MM.1S (cell line): ENCODE data around the gene TMEM123.

Experiments
- DNase-seq: peaks from one replicate; pipeline ENCODE4 v3.0.0-alpha.2; 2015
- H2AFZ ChIP-seq: fragments of 300-600 bp; sonication (generic); 2 replicates; pipeline ENCODE4 v1.6.0; 2016; ENCODE audit warnings: antibody characterized with exemption, low read length
- H3F3A ChIP-seq: fragments of 300-600 bp; sonication (generic); 2 replicates; pipeline ENCODE4 v1.6.1; 2016; ENCODE audit warnings: mild to moderate bottlenecking, antibody characterized with exemption, low read length, moderate library complexity, mixed read lengths; ENCODE audit not compliant: insufficient read depth
- H3K27ac ChIP-seq: fragments of 300-600 bp; sonication (generic); 2 replicates; pipeline ENCODE4 v1.5.1; 2016; ENCODE audit warnings: mild to moderate bottlenecking, low read length
- H3K27me3 ChIP-seq: fragments of 300-600 bp; sonication (generic); replicated peaks from 2 replicates; pipeline ENCODE4 v1.6.0; 2016; ENCODE audit warnings: low read length; ENCODE audit not compliant: insufficient read depth
- H3K36me3 ChIP-seq: fragments of 300-600 bp; sonication (generic); replicated peaks from 2 replicates; pipeline ENCODE4 v1.6.1; 2016; ENCODE audit warnings: mild to moderate bottlenecking, low read length, mixed read lengths; ENCODE audit not compliant: insufficient read depth
- H3K4me1 ChIP-seq: fragments of 300-600 bp; sonication (generic); 2 replicates; pipeline ENCODE4 v1.6.1; 2016; ENCODE audit warnings: low read length, mixed read lengths
- H3K4me2 ChIP-seq: fragments of 300-600 bp; sonication (generic); 2 replicates; pipeline ENCODE4 v1.6.0; 2016; ENCODE audit warnings: low read depth, low read length
- H3K4me3 ChIP-seq: fragments of 300-600 bp; sonication (generic); 2 replicates; pipeline ENCODE4 v1.5.1; 2016; ENCODE audit warnings: low read length, mixed read lengths
- H3K79me2 ChIP-seq: fragments of 300-600 bp; sonication (generic); 2 replicates; pipeline ENCODE4 v1.6.1; 2016; ENCODE audit warnings: mixed run types, low read length, mixed read lengths
- H3K9ac ChIP-seq: fragments of 300-600 bp; sonication (generic); 2 replicates; pipeline ENCODE4 v1.6.1; 2016; ENCODE audit warnings: low read length, mixed read lengths
- H3K9me2 ChIP-seq: fragments of 300-600 bp; sonication (generic); replicated peaks from 2 replicates; pipeline ENCODE4 v1.6.1; 2016; ENCODE audit warnings: mild to moderate bottlenecking, low read length, mixed read lengths; ENCODE audit not compliant: insufficient read depth
- H3K9me3 ChIP-seq: fragments of 300-600 bp; sonication (generic); replicated peaks from 2 replicates; pipeline ENCODE4 v1.6.1; 2016; ENCODE audit warnings: mild to moderate bottlenecking, low read length, mixed read lengths; ENCODE audit not compliant: insufficient read depth
- H4K20me1 ChIP-seq: fragments of 300-600 bp; sonication (generic); 2 replicates; pipeline ENCODE4 v1.6.1; 2016; ENCODE audit warnings: mild to moderate bottlenecking, low read length, moderate library complexity, mixed read lengths; ENCODE audit not compliant: insufficient read depth
- CTCF ChIP-seq: fragments of 300-600 bp; sonication (generic); IDR thresholded peaks from 2 replicates; pipeline ENCODE4 v1.5.1; 2016; ENCODE audit warnings: antibody characterized with exemption, low read length, mixed read lengths
- EZH2 ChIP-seq: fragments of 300-600 bp; sonication (generic); optimal IDR thresholded peaks from 2 replicates; pipeline ENCODE3; 2017; ENCODE audit warnings: low read depth, mild to moderate bottlenecking, antibody characterized with exemption, low read length, mixed read lengths
- EZH2phosphoT487 ChIP-seq: fragments of 300-600 bp; sonication (generic); IDR thresholded peaks from 2 replicates; pipeline ENCODE4 v1.6.1; 2018; ENCODE audit warnings: antibody characterized with exemption, low read length

TMEM123 gene

GRCh38 chr11:102393272-102393730 is 59.3 kb downstream of the TMEM123 start:
- Histone ChIP-seq H3K9me3 (no peaks in the 10 kb centered on the region), H3K79me2 (no peaks in the 10 kb centered on the region), H3K4me2 (no peak overlapping the region), H3K9ac (no peak overlapping the region), H3K4me1 (no peaks in the 10 kb centered on the region), H3K27me3 (no peaks in the 10 kb centered on the region), H3K9me2 (no peaks in the 10 kb centered on the region), H2AFZ (no peak overlapping the region), H3K36me3 (no peaks in the 10 kb centered on the region), H3K27ac (no peak overlapping the region), H4K20me1 (no peaks in the 10 kb centered on the region), H3K4me3 (no peak overlapping the region), H3F3A (no peaks in the 10 kb centered on the region)
- no peak for TF ChIP-seq EZH2phosphoT487
- TF ChIP-seq EZH2, result no peak
- TF ChIP-seq CTCF, result no peak
- DNase-seq, result no peak

- no peak overlapping the region for H2AFZ ChIP-seq
- H3K9me3 ChIP-seq, result no peaks in the 10 kb centered on the region
- H3K79me2 ChIP-seq, result no peaks in the 10 kb centered on the region
- no peak for DNase-seq
- no peak overlapping the region for H3K4me2 ChIP-seq
- no peak overlapping the region for H3K9ac ChIP-seq
- no peaks in the 10 kb centered on the region for H3K27me3 ChIP-seq
- no peaks in the 10 kb centered on the region for H3K4me1 ChIP-seq
- H3K27ac ChIP-seq, result no peak overlapping the region
- H3K4me3 ChIP-seq, result no peak overlapping the region
- no peaks in the 10 kb centered on the region for H3K36me3 ChIP-seq
- H3K9me2 ChIP-seq, result no peaks in the 10 kb centered on the region
- no peaks in the 10 kb centered on the region for H4K20me1 ChIP-seq
- no peaks in the 10 kb centered on the region for H3F3A ChIP-seq
- TF ChIP-seq CTCF (no peak), EZH2 (no peak), EZH2phosphoT487 (no peak)
Measured at GRCh38 chr11:102391549-102392237, 60.9 kb downstream of the TMEM123 start.

- Histone ChIP-seq H3K27me3 (no peaks in the 10 kb centered on the region), H3K9me3 (no peaks in the 10 kb centered on the region), H3F3A (no peaks in the 10 kb centered on the region), H3K9ac (no peak overlapping the region), H2AFZ (no peak overlapping the region), H3K79me2 (no peaks in the 10 kb centered on the region), H3K4me3 (no peak overlapping the region), H3K36me3 (no peaks in the 10 kb centered on the region), H3K4me1 (no peaks in the 10 kb centered on the region), H3K4me2 (no peak overlapping the region), H4K20me1 (no peaks in the 10 kb centered on the region), H3K27ac (no peak overlapping the region), H3K9me2 (no peaks in the 10 kb centered on the region)
- DNase-seq, result peak; percentile 61
- TF ChIP-seq CTCF (peak; percentile 89), EZH2phosphoT487 (no peak)
Measured at GRCh38 chr11:102390667-102391465, 61.7 kb downstream of the TMEM123 start.
